HG03378 (cell line): ENCODE data around the gene ZNF865.

ENCODE experiments used
- ATAC-seq: cut with Tn5 transposase; IDR thresholded peaks from one replicate; pipeline ENCODE4 v1.9.1; 2021; ENCODE audit warnings: mild to moderate bottlenecking, moderate library complexity; ENCODE audit not compliant: unreplicated experiment

ZNF865 gene

GRCh38 chr19:55586976-55587668, 18.3 kb upstream of the ZNF865 start:
- ATAC-seq: no peak

GRCh38 chr19:55588738-55589137, 16.7 kb upstream of the ZNF865 start:
- no peak for ATAC-seq

GRCh38 chr19:55590109-55590508, 15.3 kb upstream of the ZNF865 start:
- ATAC-seq: no peak

- no peak for ATAC-seq
Observed at GRCh38 chr19:55590617-55591016, 14.8 kb upstream of the ZNF865 start.

GRCh38 chr19:55591555-55591954, 13.9 kb upstream of the ZNF865 start:
- ATAC-seq: no peak

- ATAC-seq: no peak
Observed at GRCh38 chr19:55592391-55593090, 12.9 kb upstream of the ZNF865 start.

GRCh38 chr19:55593096-55593772, 12.2 kb upstream of the ZNF865 start:
- ATAC-seq: no peak

GRCh38 chr19:55594996-55595545, 10.4 kb upstream of the ZNF865 start:
- ATAC-seq: no peak

GRCh38 chr19:55596304-55596703, 9.1 kb upstream of the ZNF865 start:
- no peak for ATAC-seq

GRCh38 chr19:55597501-55597921, 7.9 kb upstream of the ZNF865 start:
- no peak for ATAC-seq

- no peak for ATAC-seq
Observed at GRCh38 chr19:55598034-55598433, 7.4 kb upstream of the ZNF865 start.

- peak; percentile 43 for ATAC-seq
Observed at GRCh38 chr19:55598719-55599467, 6.6 kb upstream of the ZNF865 start.

GRCh38 chr19:55599468-55599841, 6.0 kb upstream of the ZNF865 start, which contains the start of gene FIZ1:
Gene FIZ1 (minus strand): TSS chr19:55599517. CDS start chr19:55597865, 1,652 bp downstream.
- peak; percentile 39 for ATAC-seq

GRCh38 chr19:55599842-55600661, 5.4 kb upstream of the ZNF865 start, which contains the start of gene ZNF524:
Gene ZNF524 (plus strand): TSS chr19:55600288. CDS start chr19:55602113, 1,825 bp downstream.
- peak; percentile 42 for ATAC-seq

- no peak for ATAC-seq
Observed at GRCh38 chr19:55600662-55601028, 4.8 kb upstream of the ZNF865 start.

GRCh38 chr19:55601084-55601483, 4.4 kb upstream of the ZNF865 start:
- no peak for ATAC-seq

- no peak for ATAC-seq
Observed at GRCh38 chr19:55602104-55603001, 3.1 kb upstream of the ZNF865 start.

- no peak for ATAC-seq
Observed at GRCh38 chr19:55603115-55603514, 2.3 kb upstream of the ZNF865 start.
